Cardiac muscle cell (in vitro differentiated cells and primary cell): ENCODE data around the gene ATP6V0E1. TPM values are rescaled to one million over a fixed set of nuclear protein-coding genes. Genes with fewer than 3 reads are reported as not detected.

ENCODE experiments used
- DNase-seq, 2 donors: peaks; one replicate each; pipeline versions ENCODE4 v3.0.0 to v3.0.0-alpha.2; 2010 to 2017; ENCODE audit warnings: low read depth in 1 of 2, low spot score in 1 of 2
- H3K27ac ChIP-seq: fragments of 200-600 bp; sonication (generic); 2 replicates; pipeline ENCODE4 v1.5.1; 2016
- H3K27me3 ChIP-seq: fragments of 200-600 bp; sonication (generic); 2 replicates; pipeline ENCODE4 v1.6.0; 2016; ENCODE audit warnings: control low read depth
- H3K36me3 ChIP-seq: fragments of 200-600 bp; sonication (generic); 2 replicates; pipeline ENCODE4 v1.5.1; 2016; ENCODE audit warnings: control low read depth
- H3K4me1 ChIP-seq: fragments of 200-600 bp; sonication (generic); 2 replicates; pipeline ENCODE4 v1.8.1; 2017; ENCODE audit warnings: low read depth, mild to moderate bottlenecking, mixed run types
- H3K4me3 ChIP-seq: fragments of 200-600 bp; sonication (generic); 2 replicates; pipeline ENCODE4 v1.5.1; 2016; ENCODE audit warnings: mild to moderate bottlenecking
- H3K9me3 ChIP-seq: fragments of 200-600 bp; sonication (generic); 2 replicates; pipeline ENCODE4 v1.5.1; 2017; ENCODE audit warnings: low read depth, mild to moderate bottlenecking, control low read depth
- polyA plus RNA-seq: library from polyadenylated mRNA; unstranded; fragments of >200 nt; fragmentation: Nextera tagmentation; extraction: Ambion mirVana; gene quantifications from 2 replicates; pipeline ENCODE4 v1.2.1, GENCODE V29; 2016
- total RNA-seq: library from RNA; depleted of rRNA; stranded (reverse); fragments of >200 nt; gene quantifications from 2 replicates; pipeline ENCODE4 v1.2.3, GENCODE V29; 2016
- TF ChIP-seq, protein P1 (sequence below): IDR thresholded peaks from 2 replicates; pipeline ENCODE4 v1.5.1; 2012; ENCODE audit warnings: low read depth, mild to moderate bottlenecking, low read length

The ATP6V0E1 gene
- total and polyA plus RNA-seq, 2 experiments from 2014 or later: 52.2 to 301 TPM

GRCh38 chr5:173003360-173003759, 19.8 kb downstream of the ATP6V0E1 start:
- no peaks in the 10 kb centered on the region for H3K9me3 ChIP-seq
- TF ChIP-seq, protein P1, sequence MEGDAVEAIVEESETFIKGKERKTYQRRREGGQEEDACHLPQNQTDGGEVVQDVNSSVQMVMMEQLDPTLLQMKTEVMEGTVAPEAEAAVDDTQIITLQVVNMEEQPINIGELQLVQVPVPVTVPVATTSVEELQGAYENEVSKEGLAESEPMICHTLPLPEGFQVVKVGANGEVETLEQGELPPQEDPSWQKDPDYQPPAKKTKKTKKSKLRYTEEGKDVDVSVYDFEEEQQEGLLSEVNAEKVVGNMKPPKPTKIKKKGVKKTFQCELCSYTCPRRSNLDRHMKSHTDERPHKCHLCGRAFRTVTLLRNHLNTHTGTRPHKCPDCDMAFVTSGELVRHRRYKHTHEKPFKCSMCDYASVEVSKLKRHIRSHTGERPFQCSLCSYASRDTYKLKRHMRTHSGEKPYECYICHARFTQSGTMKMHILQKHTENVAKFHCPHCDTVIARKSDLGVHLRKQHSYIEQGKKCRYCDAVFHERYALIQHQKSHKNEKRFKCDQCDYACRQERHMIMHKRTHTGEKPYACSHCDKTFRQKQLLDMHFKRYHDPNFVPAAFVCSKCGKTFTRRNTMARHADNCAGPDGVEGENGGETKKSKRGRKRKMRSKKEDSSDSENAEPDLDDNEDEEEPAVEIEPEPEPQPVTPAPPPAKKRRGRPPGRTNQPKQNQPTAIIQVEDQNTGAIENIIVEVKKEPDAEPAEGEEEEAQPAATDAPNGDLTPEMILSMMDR: no peak

DNA sequence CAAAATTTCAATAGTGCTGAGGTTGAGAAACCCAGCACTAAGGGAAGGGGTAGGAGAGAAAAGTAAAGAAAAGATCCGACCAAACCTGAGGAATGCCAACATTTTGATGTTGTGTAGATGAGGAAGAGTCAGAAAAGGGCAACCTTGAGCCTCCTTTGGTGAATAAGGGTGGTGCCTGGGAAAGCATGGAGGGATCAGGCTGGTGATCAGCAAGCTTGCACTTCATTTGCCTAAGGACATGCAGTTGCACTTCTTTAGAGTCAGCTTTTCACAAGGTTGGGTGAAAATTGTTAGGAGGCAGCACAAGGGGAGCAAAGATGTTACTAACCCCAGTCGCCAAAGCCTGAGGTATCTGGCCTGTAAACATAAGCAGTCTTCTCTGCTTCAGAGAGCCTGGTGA, 20.4 kb downstream of the ATP6V0E1 start:
- Histone ChIP-seq H3K4me1 (no peaks in the 10 kb centered on the region), H3K9me3 (no peaks in the 10 kb centered on the region), H3K4me3 (no peak overlapping the region), H3K27ac (no peak overlapping the region), H3K27me3 (no peaks in the 10 kb centered on the region), H3K36me3 (no peaks in the 10 kb centered on the region)
- TF ChIP-seq, protein P1: no peak
- DNase-seq: no peak

More at GRCh38 chr5:173003360-173003759, 19.8 kb downstream of the ATP6V0E1 start:
- no peaks in the 10 kb centered on the region for H3K36me3 ChIP-seq
- no peaks in the 10 kb centered on the region for H3K4me1 ChIP-seq
- DNase-seq: no peak
- H3K27me3 ChIP-seq: no peaks in the 10 kb centered on the region
- no peak overlapping the region for H3K4me3 ChIP-seq
- H3K27ac ChIP-seq: peak overlapping the region; percentile 48

GRCh38 chr5:173004447-173004846, 20.9 kb downstream of the ATP6V0E1 start:
- no peaks in the 10 kb centered on the region for H3K27me3 ChIP-seq
- no peak for DNase-seq
- no peaks in the 10 kb centered on the region for H3K4me1 ChIP-seq
- no peaks in the 10 kb centered on the region for H3K36me3 ChIP-seq
- H3K4me3 ChIP-seq: no peak overlapping the region
- no peak overlapping the region for H3K27ac ChIP-seq
- TF ChIP-seq, protein P1: no peak
- no peaks in the 10 kb centered on the region for H3K9me3 ChIP-seq

DNA sequence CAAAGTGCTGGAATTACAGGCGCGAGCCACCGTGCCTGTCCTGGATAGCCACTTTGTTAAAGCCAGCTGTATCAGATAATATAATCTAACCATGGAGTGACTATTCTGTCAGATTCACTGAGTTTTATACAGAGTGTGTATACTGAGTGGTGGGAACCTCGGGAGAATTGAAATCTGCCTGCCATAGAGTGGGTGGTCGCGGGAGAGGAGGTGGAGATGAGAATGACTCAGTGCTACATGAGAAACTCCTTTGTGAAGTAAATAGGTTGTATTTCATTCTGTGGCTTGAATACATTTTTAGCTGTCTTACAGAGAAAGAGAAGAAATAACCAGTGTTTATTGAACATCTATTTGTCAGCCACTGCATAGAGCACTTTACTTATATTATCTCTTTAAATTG, 26.4 kb downstream of the ATP6V0E1 start:
- TF ChIP-seq, protein P1: no peak
- Histone ChIP-seq H3K9me3 (no peaks in the 10 kb centered on the region), H3K27ac (peak overlapping the region; percentile 52), H3K27me3 (no peaks in the 10 kb centered on the region), H3K36me3 (no peaks in the 10 kb centered on the region), H3K4me3 (no peak overlapping the region), H3K4me1 (no peaks in the 10 kb centered on the region)
- DNase-seq: no peak

DNA sequence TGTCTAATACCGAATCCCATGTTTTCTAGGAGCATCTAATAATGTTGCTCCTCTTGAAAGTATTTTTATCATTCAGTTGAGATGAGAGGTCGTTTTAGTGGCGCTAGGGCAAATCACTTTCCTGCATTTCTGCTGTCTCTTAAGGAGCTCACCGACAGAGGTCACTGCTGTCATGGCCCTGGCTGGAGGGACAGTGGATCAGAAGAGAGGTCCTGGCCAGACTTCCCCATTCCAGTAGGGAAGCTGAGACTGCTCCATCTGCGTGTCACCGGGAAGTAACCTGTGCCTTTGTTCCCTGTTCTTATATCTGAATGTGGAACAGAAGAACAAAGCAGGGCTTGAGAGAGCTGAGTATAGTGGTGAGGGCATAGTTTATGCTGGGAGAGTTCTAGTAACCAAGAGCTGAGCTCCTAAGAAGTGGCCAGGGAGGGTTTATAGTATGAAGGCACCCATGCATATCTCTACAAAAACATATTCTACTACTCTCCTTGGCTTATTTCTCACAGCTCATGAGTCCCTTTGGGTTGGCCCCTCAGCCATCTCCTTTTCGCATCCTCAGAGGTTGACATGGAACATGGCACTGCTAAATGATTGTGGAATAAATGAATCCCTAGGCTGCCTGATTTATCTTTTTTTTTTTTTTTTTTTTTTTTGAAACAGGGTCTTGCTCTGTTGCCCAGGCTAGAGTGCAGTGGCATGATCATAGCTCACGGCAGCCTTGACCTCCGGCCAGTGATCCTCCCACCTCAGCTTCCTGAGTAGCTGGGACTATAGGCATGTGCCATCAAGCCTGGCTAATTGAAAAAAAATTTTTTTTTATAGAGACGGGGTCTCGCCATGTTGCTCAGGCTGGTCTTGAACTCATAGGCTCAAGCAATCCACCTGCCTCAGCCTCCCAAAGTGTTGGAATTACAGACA, 27.2 kb downstream of the ATP6V0E1 start:
- Histone ChIP-seq H3K36me3 (no peaks in the 10 kb centered on the region), H3K4me1 (peaks cover 2% of the 10 kb centered on the region), H3K27me3 (no peaks in the 10 kb centered on the region), H3K4me3 (no peak overlapping the region), H3K9me3 (no peaks in the 10 kb centered on the region), H3K27ac (peak overlapping the region; percentile 59)
- TF ChIP-seq, protein P1: peak; percentile 33
- peak; percentile 40 to 78 for DNase-seq
